Subcutaneous adipose tissue (tissue), 4 donors: ENCODE results near the gene ARHGAP44. TPM values are rescaled to one million over a fixed set of nuclear protein-coding genes. Genes with fewer than 3 reads are reported as not detected.

Experiments used
- CTCF ChIP-seq: fragments of 450-650 bp; IDR thresholded peaks from one replicate; pipeline ENCODE4 v1.5.1; 2016; ENCODE audit warnings: low read depth, mild to moderate bottlenecking, control low read depth, antibody characterized with exemption, moderate library complexity
- total RNA-seq, 4 donors: library from RNA; depleted of rRNA; stranded (reverse); fragments of >200 nt; gene quantifications; one replicate each; pipeline ENCODE4 v1.1.0, GENCODE V29; 2016

ARHGAP44 gene
- total RNA-seq, 4 donors from 2014 or later, result 1.3 to 3.4 (median 1.9) TPM

GRCh38 chr17:12917399-12917798 lies 128.1 kb downstream of the ARHGAP44 start:
- no peak for TF ChIP-seq CTCF

- no peak for TF ChIP-seq CTCF
Observed at GRCh38 chr17:12918142-12918541, 128.8 kb downstream of the ARHGAP44 start.

DNA sequence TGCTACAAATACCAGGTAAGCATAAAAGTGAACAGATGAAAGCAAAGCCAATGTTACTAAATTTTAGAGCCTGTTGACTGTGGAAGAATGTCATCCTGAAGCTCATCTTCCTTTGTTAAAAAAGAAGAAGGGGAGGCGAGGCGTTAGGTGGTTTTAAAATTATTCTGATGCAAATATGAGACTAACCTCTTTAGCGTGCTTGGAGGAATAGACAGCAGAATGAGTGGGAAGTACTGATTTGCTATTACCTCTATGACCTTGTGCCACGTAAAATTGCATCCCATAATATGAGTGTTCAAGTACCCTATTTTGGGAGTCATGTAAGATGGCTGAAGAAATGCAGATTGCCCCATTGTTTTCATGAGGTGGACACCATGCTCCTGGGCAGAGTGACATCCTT lies 132.8 kb downstream of the ARHGAP44 start:
- TF ChIP-seq CTCF, result no peak

GRCh38 chr17:12924614-12925013 lies 135.3 kb downstream of the ARHGAP44 start:
- no peak for TF ChIP-seq CTCF

GRCh38 chr17:12927001-12927400 lies 137.7 kb downstream of the ARHGAP44 start:
- no peak for TF ChIP-seq CTCF

- TF ChIP-seq CTCF, result no peak
Observed at GRCh38 chr17:12927541-12928425, 138.5 kb downstream of the ARHGAP44 start.

DNA sequence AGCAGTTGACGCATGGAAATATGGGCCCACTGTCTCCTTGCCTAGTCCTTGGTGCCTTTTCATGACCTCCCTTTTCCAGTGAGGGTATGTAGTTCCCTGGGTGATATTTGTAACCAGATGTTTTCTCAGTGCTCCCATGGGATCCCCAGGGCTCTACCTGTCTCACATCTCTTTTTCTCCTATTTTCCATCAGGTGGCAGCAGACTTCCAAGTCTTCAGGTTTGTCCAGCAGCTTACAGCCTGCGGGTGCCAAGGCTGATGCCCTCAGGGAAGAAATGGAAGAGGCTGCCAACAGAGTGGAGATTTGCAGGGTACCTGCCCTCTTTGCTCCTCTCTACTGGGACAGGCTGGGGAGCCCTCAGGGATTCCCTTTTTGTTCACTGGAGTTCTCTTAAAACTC lies 139.4 kb downstream of the ARHGAP44 start:
- no peak for TF ChIP-seq CTCF
